Measurements from ENCODE around the gene LRP8.

LRP8 gene

DNA sequence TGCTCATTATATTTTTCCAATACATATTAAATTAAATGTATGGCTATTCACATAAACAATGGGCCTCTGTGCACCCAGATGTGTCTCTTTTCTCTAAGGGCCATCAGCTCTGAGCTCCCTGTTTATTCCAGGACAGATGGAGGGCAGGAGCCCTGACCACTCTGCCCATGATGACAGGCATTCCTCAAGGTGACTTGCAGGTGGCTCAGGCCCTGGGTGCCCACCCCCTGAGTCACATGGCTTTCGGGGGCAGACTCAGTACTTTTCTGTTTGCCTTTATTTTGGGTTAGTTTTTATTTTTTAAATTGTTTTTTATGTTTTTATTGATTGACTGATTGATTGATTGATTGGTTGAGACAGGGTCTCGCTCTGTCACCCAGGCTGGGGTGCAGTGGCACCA lies 6.4 kb upstream of the LRP8 start:
- no peaks in the 10 kb centered on the region for H3K9me2 ChIP-seq (replicated peaks; ENCODE audit: insufficient read depth, low read length)
- no peak overlapping the region for H3K27ac ChIP-seq (ENCODE audit: low read length)
- H3K36me3 ChIP-seq (replicated peaks; ENCODE audit: insufficient read depth, low read length) = no peaks in the 10 kb centered on the region
- no peaks in the 10 kb centered on the region for H3K79me2 ChIP-seq (ENCODE audit: low read length)
- no peak overlapping the region for H2AFZ ChIP-seq (ENCODE audit: low read length)
- no peaks in the 10 kb centered on the region for H3K9me3 ChIP-seq (replicated peaks; ENCODE audit: insufficient read depth, low read length)
- H3F3A ChIP-seq (ENCODE audit: insufficient read depth, low read length) = no peaks in the 10 kb centered on the region
- H3K4me2 ChIP-seq (ENCODE audit: low read depth, low read length) = no peak overlapping the region
- H3K27me3 ChIP-seq (replicated peaks; ENCODE audit: insufficient read depth, low read length) = no peaks in the 10 kb centered on the region
- no peak overlapping the region for H3K4me3 ChIP-seq (ENCODE audit: low read length)
- DNase-seq = no peak
- no peak overlapping the region for H3K9ac ChIP-seq (ENCODE audit: low read length)
- no peaks in the 10 kb centered on the region for H4K20me1 ChIP-seq (ENCODE audit: insufficient read depth, low read length)
- H3K4me1 ChIP-seq (ENCODE audit: low read length) = no peaks in the 10 kb centered on the region
- no peak for TF ChIP-seq EZH2phosphoT487 (IDR thresholded peaks at IDR 0.05; ENCODE audit: low read length)
- TF ChIP-seq, protein P1, sequence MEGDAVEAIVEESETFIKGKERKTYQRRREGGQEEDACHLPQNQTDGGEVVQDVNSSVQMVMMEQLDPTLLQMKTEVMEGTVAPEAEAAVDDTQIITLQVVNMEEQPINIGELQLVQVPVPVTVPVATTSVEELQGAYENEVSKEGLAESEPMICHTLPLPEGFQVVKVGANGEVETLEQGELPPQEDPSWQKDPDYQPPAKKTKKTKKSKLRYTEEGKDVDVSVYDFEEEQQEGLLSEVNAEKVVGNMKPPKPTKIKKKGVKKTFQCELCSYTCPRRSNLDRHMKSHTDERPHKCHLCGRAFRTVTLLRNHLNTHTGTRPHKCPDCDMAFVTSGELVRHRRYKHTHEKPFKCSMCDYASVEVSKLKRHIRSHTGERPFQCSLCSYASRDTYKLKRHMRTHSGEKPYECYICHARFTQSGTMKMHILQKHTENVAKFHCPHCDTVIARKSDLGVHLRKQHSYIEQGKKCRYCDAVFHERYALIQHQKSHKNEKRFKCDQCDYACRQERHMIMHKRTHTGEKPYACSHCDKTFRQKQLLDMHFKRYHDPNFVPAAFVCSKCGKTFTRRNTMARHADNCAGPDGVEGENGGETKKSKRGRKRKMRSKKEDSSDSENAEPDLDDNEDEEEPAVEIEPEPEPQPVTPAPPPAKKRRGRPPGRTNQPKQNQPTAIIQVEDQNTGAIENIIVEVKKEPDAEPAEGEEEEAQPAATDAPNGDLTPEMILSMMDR (IDR thresholded peaks at IDR 0.05; ENCODE audit: low read length) = no peak
- TF ChIP-seq EZH2 (optimal IDR thresholded peaks at IDR 0.05; ENCODE audit: low read depth, low read length) = no peak

DNA sequence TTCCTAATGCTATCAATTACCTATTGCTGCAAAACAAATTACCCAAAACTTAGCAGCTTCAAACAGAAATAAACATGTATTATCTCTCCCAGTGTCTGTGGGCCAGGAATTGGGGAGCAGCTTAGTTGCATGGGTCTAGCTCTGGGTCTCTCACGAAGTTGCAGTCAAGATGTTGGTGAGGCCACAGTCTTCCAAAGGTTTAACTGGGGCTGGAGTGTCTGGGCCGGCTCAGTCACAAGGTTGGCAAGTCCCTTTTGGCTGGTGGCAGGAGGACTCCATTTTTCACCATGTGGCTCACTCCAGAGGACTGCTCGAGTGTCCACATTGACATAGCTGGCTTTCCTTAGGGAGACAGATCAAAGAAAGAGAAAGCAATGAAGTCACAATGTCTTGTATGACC lies 5.0 kb upstream of the LRP8 start:
- H3K27me3 ChIP-seq (replicated peaks; ENCODE audit: insufficient read depth, low read length) = no peaks in the 10 kb centered on the region
- H4K20me1 ChIP-seq (ENCODE audit: insufficient read depth, low read length) = no peaks in the 10 kb centered on the region
- H3K9me2 ChIP-seq (replicated peaks; ENCODE audit: insufficient read depth, low read length) = no peaks in the 10 kb centered on the region
- H3K4me3 ChIP-seq (ENCODE audit: low read length) = no peak overlapping the region
- no peaks in the 10 kb centered on the region for H3K36me3 ChIP-seq (replicated peaks; ENCODE audit: insufficient read depth, low read length)
- H2AFZ ChIP-seq (ENCODE audit: low read length) = no peak overlapping the region
- no peaks in the 10 kb centered on the region for H3K79me2 ChIP-seq (ENCODE audit: low read length)
- no peak overlapping the region for H3K4me2 ChIP-seq (ENCODE audit: low read depth, low read length)
- H3K9me3 ChIP-seq (replicated peaks; ENCODE audit: insufficient read depth, low read length) = no peaks in the 10 kb centered on the region
- H3K9ac ChIP-seq (ENCODE audit: low read length) = no peak overlapping the region
- 0 out of 2 replicates have a peak, but pooled peaks cover 3% of the 10 kb centered on the region for H3K4me1 ChIP-seq (ENCODE audit: low read length)
- no peak for DNase-seq
- H3F3A ChIP-seq (ENCODE audit: insufficient read depth, low read length) = no peaks in the 10 kb centered on the region
- TF ChIP-seq, protein P1 (IDR thresholded peaks at IDR 0.05; ENCODE audit: low read length) = no peak
- no peak for TF ChIP-seq EZH2 (optimal IDR thresholded peaks at IDR 0.05; ENCODE audit: low read depth, low read length)
- TF ChIP-seq EZH2phosphoT487 (IDR thresholded peaks at IDR 0.05; ENCODE audit: low read length) = no peak
- H3K27ac ChIP-seq (ENCODE audit: low read length) = no peak overlapping the region

DNA sequence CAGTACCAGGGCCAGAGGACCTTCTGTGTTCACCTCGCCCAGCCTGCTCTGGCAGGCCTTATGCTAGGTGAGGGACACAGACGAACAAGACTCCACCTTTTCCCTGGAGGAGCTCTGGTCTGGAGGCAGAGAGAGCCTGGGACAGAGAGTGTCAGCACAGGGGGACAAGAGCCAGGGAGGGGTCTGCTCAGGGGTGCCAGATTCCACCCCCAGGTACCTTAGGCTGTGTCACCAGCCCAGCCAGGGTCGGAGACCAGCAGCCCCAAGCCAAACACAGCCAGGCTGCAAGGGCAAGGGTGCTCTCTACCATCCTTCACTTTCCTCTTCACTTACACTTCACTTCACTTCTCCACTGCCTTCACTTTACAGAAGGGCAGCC lies 4.3 kb upstream of the LRP8 start:
- Histone ChIP-seq H3K79me2 (ENCODE audit: low read length) (peaks cover 5% of the 10 kb centered on the region), H3K27me3 (replicated peaks; ENCODE audit: insufficient read depth, low read length) (no peaks in the 10 kb centered on the region), H3K36me3 (replicated peaks; ENCODE audit: insufficient read depth, low read length) (no peaks in the 10 kb centered on the region), H3F3A (ENCODE audit: insufficient read depth, low read length) (peaks cover 4% of the 10 kb centered on the region; the same call in 1 of the 2 replicates), H3K9me3 (replicated peaks; ENCODE audit: insufficient read depth, low read length) (no peaks in the 10 kb centered on the region), H3K4me1 (ENCODE audit: low read length) (0 out of 2 replicates have a peak, but pooled peaks cover 3% of the 10 kb centered on the region), H4K20me1 (ENCODE audit: insufficient read depth, low read length) (no peaks in the 10 kb centered on the region), H3K4me2 (ENCODE audit: low read depth, low read length) (no peak overlapping the region), H3K9me2 (replicated peaks; ENCODE audit: insufficient read depth, low read length) (no peaks in the 10 kb centered on the region), H3K4me3 (ENCODE audit: low read length) (no peak overlapping the region), H3K27ac (ENCODE audit: low read length) (no peak overlapping the region), H3K9ac (ENCODE audit: low read length) (no peak overlapping the region), H2AFZ (ENCODE audit: low read length) (no peak overlapping the region)
- DNase-seq = no peak
- no peak for TF ChIP-seq EZH2phosphoT487 (IDR thresholded peaks at IDR 0.05; ENCODE audit: low read length)
- TF ChIP-seq EZH2 (optimal IDR thresholded peaks at IDR 0.05; ENCODE audit: low read depth, low read length) = no peak
- TF ChIP-seq, protein P1 (IDR thresholded peaks at IDR 0.05; ENCODE audit: low read length) = no peak

All from MM.1S (cell line).